Left renal pelvis (tissue), 4 donors: Measurements from ENCODE around the gene TRAPPC3L. TPM values are rescaled to one million over a fixed set of nuclear protein-coding genes. Genes with fewer than 3 reads are reported as not detected.

Source experiments
- DNase-seq, 4 donors: peaks; one replicate each; pipeline ENCODE4 v3.0.0-alpha.2; 2013; ENCODE audit warnings: low read depth in 4 of 4, low spot score in 3 of 4
- polyA plus RNA-seq, 4 donors: library from polyadenylated mRNA; unstranded; fragments of 120-200 nt; gene quantifications; one replicate each; pipeline ENCODE4 v1.2.1, GENCODE V29; 2013; ENCODE audit not compliant: insufficient read length in 4 of 4

Gene TRAPPC3L
- polyA plus RNA-seq, 4 donors: 0.14 to 0.60 (median 0.29) TPM

DNA sequence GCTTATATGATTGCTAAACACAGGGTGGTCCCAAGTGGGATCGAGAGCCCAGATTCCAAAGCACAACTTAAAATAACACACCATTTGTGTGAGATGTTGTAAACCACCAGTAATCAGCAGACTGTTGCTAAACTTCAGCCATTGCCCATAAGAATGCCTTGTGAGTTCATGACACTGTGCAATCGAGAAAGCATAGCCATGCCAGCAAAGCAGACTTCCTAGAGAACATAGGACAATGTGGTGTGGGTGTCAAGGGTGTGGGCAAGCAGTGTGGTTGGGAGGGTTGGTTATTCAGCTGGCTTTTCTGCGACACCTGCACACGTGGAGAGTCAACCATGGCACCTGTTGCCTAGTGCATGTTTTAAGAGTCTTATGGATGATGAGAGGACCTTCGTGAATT lies 100.4 kb downstream of the TRAPPC3L start:
- no peak for DNase-seq

Other genes with a start within 250 kb of the TRAPPC3L start
- 10 to 100 TPM; 39.7 to 50.8 (median 46.1) TPM for gene DSE, start 174.7 kb downstream of the TRAPPC3L start, polyA plus RNA-seq
- gene CALHM6, start 84.3 kb downstream of the TRAPPC3L start, polyA plus RNA-seq: 1 to 10 TPM; 3.1 to 5.5 (median 5.0) TPM
- gene CALHM5, start 34.0 kb downstream of the TRAPPC3L start, polyA plus RNA-seq: 1 to 10 TPM in 3 of 4 donors, under 1 TPM in 1; 0.96 to 4.3 (median 2.3) TPM
- gene CALHM4, start 8.1 kb upstream of the TRAPPC3L start, polyA plus RNA-seq: under 1 TPM in 3 of 4 donors, not detected in 1; 0.26 to 0.85 (median 0.58) TPM
- gene RWDD1, start 25.8 kb upstream of the TRAPPC3L start, polyA plus RNA-seq: 10 to 100 TPM; 77.7 to 84.3 (median 79.3) TPM
- 1 to 10 TPM; 1.0 to 3.5 (median 2.4) TPM for gene RSPH4A, start 70.8 kb upstream of the TRAPPC3L start, polyA plus RNA-seq
- 10 to 100 TPM in 3 of 4 donors, 1 to 10 TPM in 1; 9.4 to 14.9 (median 13.8) TPM for gene ZUP1, start 123.1 kb upstream of the TRAPPC3L start, polyA plus RNA-seq
- gene KPNA5, start 135.5 kb upstream of the TRAPPC3L start, polyA plus RNA-seq: 10 to 100 TPM; 17.1 to 25.8 (median 19.9) TPM
- 1 to 10 TPM; 1.6 to 9.1 (median 7.7) TPM for gene FAM162B, start 220.0 kb upstream of the TRAPPC3L start, polyA plus RNA-seq